Endodermal cell (in vitro differentiated cells): ENCODE results near the gene WDFY3. TPM values are rescaled to one million over a fixed set of nuclear protein-coding genes. Genes with fewer than 3 reads are reported as not detected.

ENCODE experiments used
- DNase-seq: peaks from one replicate; pipeline ENCODE4 v3.0.0-alpha.2; 2017
- H3K27ac ChIP-seq: 2 replicates; pipeline ENCODE4 v1.5.1; 2013; ENCODE audit warnings: mild to moderate bottlenecking, low read depth, low read length, moderate library complexity
- H3K27me3 ChIP-seq: 2 replicates; pipeline ENCODE4 v1.6.1; 2013; ENCODE audit warnings: mild to moderate bottlenecking, low read length, moderate library complexity; ENCODE audit not compliant: insufficient read depth, control insufficient read depth, poor library complexity, severe bottlenecking
- H3K36me3 ChIP-seq: 2 replicates; pipeline ENCODE4 v1.7.0; 2013; ENCODE audit warnings: mild to moderate bottlenecking, low read length, moderate library complexity; ENCODE audit not compliant: control insufficient read depth, insufficient read depth
- H3K4me1 ChIP-seq: one replicate; pipeline ENCODE4 v1.7.0; 2013; ENCODE audit warnings: low read length; ENCODE audit not compliant: control insufficient read depth, insufficient read depth
- H3K4me3 ChIP-seq: 2 replicates; pipeline ENCODE4 v1.5.1; 2013; ENCODE audit warnings: mild to moderate bottlenecking, low read length, moderate library complexity
- H3K9ac ChIP-seq: 2 replicates; pipeline ENCODE4 v1.6.1; 2013; ENCODE audit warnings: mild to moderate bottlenecking, low read length, moderate library complexity; ENCODE audit not compliant: poor library complexity, severe bottlenecking; ENCODE audit errors: extremely low read depth
- H3K9me3 ChIP-seq: 2 replicates; pipeline ENCODE4 v1.6.1; 2013; ENCODE audit warnings: mild to moderate bottlenecking, low read length, moderate library complexity; ENCODE audit not compliant: control insufficient read depth
- H3K27ac Mint-ChIP-seq: 2 replicates; pipeline ENCODE4 v1.8.0; 2020; ENCODE audit warnings: mixed read lengths
- H3K27me3 Mint-ChIP-seq: 2 replicates; pipeline ENCODE4 v1.8.0; 2021; ENCODE audit warnings: mild to moderate bottlenecking, mixed read lengths; ENCODE audit not compliant: insufficient read depth
- H3K36me3 Mint-ChIP-seq: 2 replicates; pipeline ENCODE4 v1.8.0; 2020; ENCODE audit warnings: low read depth, mixed read lengths
- H3K4me1 Mint-ChIP-seq: 2 replicates; pipeline ENCODE4 v1.8.0; 2020; ENCODE audit warnings: mixed read lengths
- H3K4me3 Mint-ChIP-seq: 2 replicates; pipeline ENCODE4 v1.8.0; 2020; ENCODE audit warnings: mild to moderate bottlenecking, moderate library complexity, mixed read lengths
- H3K9me3 Mint-ChIP-seq: 2 replicates; pipeline ENCODE4 v1.8.0; 2020; ENCODE audit warnings: mild to moderate bottlenecking, mixed read lengths
- WGBS, 2 experiments: methylation state at CpG; one replicate each; pipeline versions ENCODE4 v1.1.5 to v1.1.7; 2013; ENCODE audit warnings: missing lambda C conversion rate in 2 of 2, mixed read lengths in 1 of 2; ENCODE audit not compliant: insufficient coverage in 1 of 2, insufficient read length in 1 of 2; 5-methylcytosine and 5-hydroxymethylcytosine counted together
- total RNA-seq, 2 donors: library from RNA; stranded (reverse); fragmentation: NEBNext Ultra II Directional in 1 of 2; extraction: Animal tissue kit (Norgen Biotek cat#: 25700) in 1 of 2; gene quantifications; 2 replicates in 1 of 2; 3 replicates in 1 of 2; pipeline ENCODE4 v1.2.1, GENCODE V29; 2021
- TF ChIP-seq, protein P1 (sequence below): fragments of 200-600 bp; sonication (generic); conservative IDR thresholded peaks from 2 replicates; pipeline ENCODE4 v1.5.0; 2021; ENCODE audit warnings: antibody characterized with exemption, mild to moderate bottlenecking

The WDFY3 gene
- total RNA-seq, 2 donors from 2014 or later: 91.1 to 103 TPM

DNA sequence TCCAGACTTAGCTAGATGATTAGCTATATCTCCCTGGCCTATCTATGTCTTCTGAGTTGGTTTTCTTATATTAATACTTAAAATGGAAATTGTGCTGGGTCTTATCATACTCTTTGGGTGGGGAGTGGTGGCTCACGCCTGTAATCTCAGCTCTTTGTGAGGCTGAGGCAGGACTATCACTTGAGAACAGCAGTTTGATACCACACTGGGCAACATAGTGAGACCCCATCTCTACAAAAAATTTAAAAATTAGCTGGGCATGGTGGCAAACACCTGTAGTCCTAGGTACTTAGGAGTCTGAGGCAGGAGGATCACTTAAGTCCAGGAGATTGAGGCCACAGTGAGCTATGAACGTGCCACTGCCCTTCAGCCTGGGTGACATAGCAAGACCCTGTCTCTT is 30.4 kb downstream of the WDFY3 start:
- WGBS, 2 experiments: 80 to 96% methylated on average over 1 to 2 of the region's 2 CpGs
- H3K4me1 ChIP-seq: no peaks in the 10 kb centered on the region

DNA sequence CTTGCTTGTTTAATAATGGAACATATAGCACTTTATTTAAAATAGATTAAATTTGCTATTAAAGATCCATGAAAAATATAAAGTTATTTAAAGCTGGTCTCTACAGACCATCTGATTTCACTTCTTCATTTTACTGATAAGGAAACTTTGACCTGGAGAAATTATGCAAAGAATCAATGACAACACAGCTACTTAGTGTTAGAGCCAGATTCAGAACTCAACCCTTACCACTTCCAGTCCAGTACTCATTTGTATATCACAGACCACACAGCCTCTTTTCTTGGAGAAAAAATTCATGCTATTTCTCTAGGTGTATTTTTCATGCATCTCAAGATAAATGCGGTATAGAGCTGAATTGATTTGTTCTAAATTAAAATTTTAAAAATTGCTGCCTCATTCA is 34.0 kb downstream of the WDFY3 start:
- no peaks in the 10 kb centered on the region for H3K27me3 ChIP-seq
- Mint-ChIP-seq H3K27ac (no peak overlapping the region), H3K27me3 (no peaks in the 10 kb centered on the region), H3K4me3 (no peak overlapping the region), H3K9me3 (peaks cover 4% of the 10 kb centered on the region), H3K36me3 (peaks cover 38% of the 10 kb centered on the region), H3K4me1 (peaks cover 18% of the 10 kb centered on the region)
- no peak for DNase-seq
- H3K9me3 ChIP-seq: peaks cover 30% of the 10 kb centered on the region
- peaks cover 46% of the 10 kb centered on the region for H3K36me3 ChIP-seq
- H3K27ac ChIP-seq: no peak overlapping the region
- no peak overlapping the region for H3K4me3 ChIP-seq
- H3K4me1 ChIP-seq: no peaks in the 10 kb centered on the region
- WGBS, 2 experiments: 75% methylated on average over 1 of the region's 1 CpG; no CpG with 5 or more reads in 1 of the 2 experiments
- TF ChIP-seq, protein P1, sequence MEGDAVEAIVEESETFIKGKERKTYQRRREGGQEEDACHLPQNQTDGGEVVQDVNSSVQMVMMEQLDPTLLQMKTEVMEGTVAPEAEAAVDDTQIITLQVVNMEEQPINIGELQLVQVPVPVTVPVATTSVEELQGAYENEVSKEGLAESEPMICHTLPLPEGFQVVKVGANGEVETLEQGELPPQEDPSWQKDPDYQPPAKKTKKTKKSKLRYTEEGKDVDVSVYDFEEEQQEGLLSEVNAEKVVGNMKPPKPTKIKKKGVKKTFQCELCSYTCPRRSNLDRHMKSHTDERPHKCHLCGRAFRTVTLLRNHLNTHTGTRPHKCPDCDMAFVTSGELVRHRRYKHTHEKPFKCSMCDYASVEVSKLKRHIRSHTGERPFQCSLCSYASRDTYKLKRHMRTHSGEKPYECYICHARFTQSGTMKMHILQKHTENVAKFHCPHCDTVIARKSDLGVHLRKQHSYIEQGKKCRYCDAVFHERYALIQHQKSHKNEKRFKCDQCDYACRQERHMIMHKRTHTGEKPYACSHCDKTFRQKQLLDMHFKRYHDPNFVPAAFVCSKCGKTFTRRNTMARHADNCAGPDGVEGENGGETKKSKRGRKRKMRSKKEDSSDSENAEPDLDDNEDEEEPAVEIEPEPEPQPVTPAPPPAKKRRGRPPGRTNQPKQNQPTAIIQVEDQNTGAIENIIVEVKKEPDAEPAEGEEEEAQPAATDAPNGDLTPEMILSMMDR: no peak
- no peak overlapping the region for H3K9ac ChIP-seq

More for the DNA sequence above, 30.4 kb downstream of the WDFY3 start:
- peaks cover 12% of the 10 kb centered on the region for H3K36me3 ChIP-seq
- peaks cover 5% of the 10 kb centered on the region for H3K9me3 Mint-ChIP-seq
- no peak for DNase-seq
- peaks cover 9% of the 10 kb centered on the region for H3K9me3 ChIP-seq
- H3K4me3 Mint-ChIP-seq: no peak overlapping the region
- H3K27me3 ChIP-seq: no peaks in the 10 kb centered on the region
- H3K27me3 Mint-ChIP-seq: no peaks in the 10 kb centered on the region
- H3K27ac Mint-ChIP-seq: no peak overlapping the region
- TF ChIP-seq, protein P1: no peak
- H3K4me1 Mint-ChIP-seq: peaks cover 14% of the 10 kb centered on the region
- peaks cover 11% of the 10 kb centered on the region for H3K36me3 Mint-ChIP-seq
- H3K4me3 ChIP-seq: no peak overlapping the region
- no peak overlapping the region for H3K27ac ChIP-seq
- H3K9ac ChIP-seq: no peak overlapping the region

DNA sequence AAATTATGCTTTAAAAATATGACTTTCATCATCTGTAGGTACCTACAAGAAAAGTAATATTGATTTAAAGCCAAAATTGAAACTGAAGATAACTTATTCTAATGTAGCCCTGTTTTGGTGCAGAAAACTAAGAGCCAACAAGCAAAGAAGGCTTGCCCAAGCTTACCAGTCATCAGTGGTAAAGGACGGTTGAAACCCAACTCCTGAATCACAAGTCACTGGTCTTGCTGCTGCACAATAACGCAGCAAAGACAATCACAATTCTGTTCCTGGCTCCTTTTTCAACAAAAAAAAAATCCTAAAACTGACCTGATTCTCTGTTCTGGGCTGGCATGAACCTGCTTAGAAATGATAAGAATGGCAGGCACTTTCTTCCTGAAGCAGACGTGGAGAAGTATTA is 34.5 kb downstream of the WDFY3 start:
- Histone ChIP-seq H3K4me1 (no peaks in the 10 kb centered on the region), H3K36me3 (peaks cover 51% of the 10 kb centered on the region), H3K27ac (no peak overlapping the region), H3K9me3 (peaks cover 34% of the 10 kb centered on the region), H3K4me3 (no peak overlapping the region), H3K9ac (no peak overlapping the region), H3K27me3 (no peaks in the 10 kb centered on the region)
- Mint-ChIP-seq H3K36me3 (peaks cover 42% of the 10 kb centered on the region), H3K4me3 (no peak overlapping the region), H3K4me1 (peaks cover 20% of the 10 kb centered on the region), H3K27ac (no peak overlapping the region), H3K9me3 (peaks cover 4% of the 10 kb centered on the region), H3K27me3 (no peaks in the 10 kb centered on the region)
- DNase-seq: no peak
- TF ChIP-seq, protein P1: no peak
- WGBS, 2 experiments: 89 to 92% methylated on average over 2 to 3 of the region's 3 CpGs
